Embryonic facial prominence (tissue), 1 donor: ENCODE results near the gene MRTFA.
A peak's percentile ranks its signal among the peaks of the same experiment; 100 is the strongest.

Experiments used
- DNase-seq: peaks from one replicate; pipeline ENCODE4 v3.0.0-alpha.2; 2016; ENCODE audit errors: extremely low spot score

Gene MRTFA

GRCh38 chr22:40491990-40492631 is 144.4 kb downstream of the MRTFA start:
- peak; percentile 10 for DNase-seq

- no peak for DNase-seq
Measured at GRCh38 chr22:40487663-40488249, 148.8 kb downstream of the MRTFA start.

GRCh38 chr22:40486962-40487602 is 149.4 kb downstream of the MRTFA start:
- no peak for DNase-seq

DNA sequence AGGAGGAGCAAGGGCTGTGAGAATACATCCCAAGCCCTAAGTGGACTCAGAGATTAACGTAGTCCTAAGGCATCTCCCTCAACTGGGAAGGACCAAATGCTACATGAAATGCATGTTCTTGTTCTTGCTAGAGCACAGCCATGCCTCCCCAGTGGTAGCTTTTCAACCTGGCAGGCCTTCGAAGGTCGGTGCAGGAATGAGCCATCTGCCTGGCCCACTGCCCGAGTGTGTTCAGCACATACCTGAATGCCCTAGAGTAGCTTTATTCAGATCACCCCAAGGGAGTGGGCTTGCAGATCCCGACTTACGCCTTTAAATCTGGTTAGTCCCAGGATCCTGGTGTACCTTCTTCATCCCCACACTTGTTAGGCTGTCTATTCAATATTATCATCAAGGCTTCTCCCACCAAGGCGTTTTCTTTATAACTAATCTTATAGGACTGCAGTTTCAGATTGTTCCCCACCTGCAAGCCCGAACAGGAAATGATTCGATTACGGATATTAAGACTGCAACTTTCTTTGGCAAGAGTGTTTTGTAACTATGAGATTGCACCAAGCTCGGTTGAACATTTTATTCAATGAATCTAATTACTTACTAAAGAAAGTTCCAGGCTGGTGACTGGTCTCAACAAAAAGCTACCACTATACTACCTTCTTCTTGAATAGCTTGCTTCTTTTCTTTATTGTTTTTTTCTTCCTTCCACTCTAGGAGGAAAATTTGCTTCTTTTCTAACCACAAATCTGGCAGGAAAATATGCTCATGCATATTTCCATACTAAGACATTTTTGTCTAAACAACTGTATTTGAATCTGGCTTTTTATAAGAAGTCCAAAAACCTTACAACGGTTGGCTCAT is 150.5 kb downstream of the MRTFA start:
- DNase-seq = no peak

- no peak for DNase-seq
Measured at GRCh38 chr22:40484906-40485669, 151.4 kb downstream of the MRTFA start.

GRCh38 chr22:40482886-40483285 is 153.6 kb downstream of the MRTFA start:
- DNase-seq = no peak

- DNase-seq = no peak
Measured at GRCh38 chr22:40482391-40482790, 154.1 kb downstream of the MRTFA start.

DNA sequence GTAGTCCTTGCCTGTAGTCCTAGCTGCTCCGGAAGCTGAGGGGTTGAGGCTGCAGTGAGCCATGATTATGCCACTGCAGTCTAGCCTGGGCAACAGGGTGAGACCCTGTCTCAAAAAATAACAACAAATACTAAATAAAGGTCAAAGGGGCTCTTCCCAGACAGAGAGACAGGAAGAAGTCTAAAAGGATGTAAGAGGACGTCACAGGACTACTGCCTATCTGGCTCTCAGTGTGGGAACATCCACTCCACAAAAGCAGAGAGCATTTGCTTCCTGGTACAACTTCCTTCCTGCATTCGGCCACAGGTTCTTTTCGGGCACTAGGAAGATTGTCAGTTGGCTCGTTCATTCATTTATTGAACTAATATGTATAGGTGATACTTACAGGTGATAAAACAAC is 155.5 kb downstream of the MRTFA start:
- DNase-seq = no peak

DNA sequence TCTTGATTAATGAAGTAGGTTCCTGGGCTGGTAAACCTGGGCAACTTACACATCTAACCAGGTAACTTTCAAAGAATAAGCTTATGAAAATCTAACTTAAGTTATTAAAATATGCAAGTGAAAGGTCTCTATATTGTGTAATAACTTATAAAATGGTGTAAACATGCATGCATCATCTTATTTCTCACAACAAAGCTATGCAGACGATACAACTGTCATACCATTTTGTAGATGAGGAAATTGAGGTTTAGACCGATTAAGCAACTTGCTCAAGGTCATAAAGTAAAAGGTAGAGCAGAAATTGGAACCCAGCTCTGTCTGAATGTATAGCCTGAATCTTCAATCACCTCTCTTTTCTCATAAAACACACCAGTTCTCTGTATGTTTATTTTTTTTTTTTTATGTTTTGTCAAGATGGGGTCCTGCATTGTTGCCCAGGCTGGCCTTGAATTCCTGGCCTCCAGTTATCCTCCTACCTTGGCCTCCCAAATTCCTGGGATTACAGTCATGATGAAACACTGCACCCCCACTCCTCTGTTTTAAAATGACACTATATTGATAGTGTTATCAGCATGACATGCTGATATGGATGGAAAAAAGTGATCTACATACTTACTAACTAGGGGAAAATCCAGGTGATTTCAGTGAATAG is 156.5 kb downstream of the MRTFA start:
- no peak for DNase-seq

GRCh38 chr22:40479126-40479800 is 157.3 kb downstream of the MRTFA start:
- DNase-seq = no peak

GRCh38 chr22:40478338-40479125 is 158.0 kb downstream of the MRTFA start:
- no peak for DNase-seq

DNA sequence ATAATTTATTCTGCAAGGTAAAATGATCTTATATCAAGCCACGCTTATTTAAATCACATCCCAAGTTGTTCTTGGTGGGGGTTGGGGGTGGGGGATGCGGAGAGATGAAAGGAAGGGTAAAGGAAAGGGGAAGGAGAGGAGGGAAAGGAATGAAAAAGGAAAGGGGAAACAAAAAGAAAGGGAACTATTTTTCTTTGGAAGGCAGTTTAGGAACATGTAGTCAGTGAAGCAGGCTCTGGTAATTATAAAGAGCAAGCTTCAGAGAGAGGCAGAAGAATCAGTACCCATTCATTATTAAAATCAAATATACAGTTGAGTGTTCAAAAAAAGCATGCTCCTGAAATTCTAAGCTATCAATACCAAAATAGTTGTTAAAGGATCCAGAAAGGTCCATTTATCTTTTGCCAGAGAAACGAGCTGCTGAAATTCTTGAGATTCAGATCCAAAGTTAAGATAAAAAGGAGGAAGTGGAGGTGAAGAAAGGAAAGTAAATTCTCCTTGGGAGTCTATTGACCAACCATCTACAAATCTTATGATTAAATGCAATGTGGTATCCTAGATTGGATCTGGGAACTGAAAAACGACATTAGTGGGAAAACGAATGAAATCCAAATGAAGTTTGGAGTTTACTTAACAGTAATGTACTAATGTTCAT is 158.7 kb downstream of the MRTFA start:
- no peak for DNase-seq

- DNase-seq = no peak
Measured at GRCh38 chr22:40476341-40476740, 160.2 kb downstream of the MRTFA start.

GRCh38 chr22:40473703-40474102 is 162.8 kb downstream of the MRTFA start:
- DNase-seq = no peak

GRCh38 chr22:40472579-40472978 is 163.9 kb downstream of the MRTFA start:
- no peak for DNase-seq

GRCh38 chr22:40472051-40472450 is 164.5 kb downstream of the MRTFA start:
- no peak for DNase-seq

DNA sequence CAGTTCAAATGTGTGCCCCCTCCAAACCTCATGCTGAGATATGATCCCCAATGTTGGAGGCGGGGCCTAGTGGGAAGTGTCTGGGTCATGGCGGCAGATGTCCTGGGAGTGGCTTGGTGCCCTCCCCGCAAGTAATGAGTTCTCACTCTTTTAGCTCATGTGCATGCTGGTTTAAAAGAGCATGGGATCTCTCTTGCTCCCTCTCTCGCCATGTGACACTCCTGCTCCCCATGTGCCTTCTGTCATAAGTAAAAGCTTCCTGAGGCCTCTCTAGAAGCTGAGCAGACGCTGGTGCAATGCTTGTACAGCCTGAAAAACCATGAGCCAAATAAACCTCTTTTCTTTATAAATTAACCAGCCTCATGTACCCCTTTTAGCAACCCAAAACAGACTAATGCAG is 167.3 kb downstream of the MRTFA start:
- no peak for DNase-seq

GRCh38 chr22:40468616-40469015 is 167.9 kb downstream of the MRTFA start:
- DNase-seq = no peak

GRCh38 chr22:40466976-40467375 is 169.5 kb downstream of the MRTFA start:
- no peak for DNase-seq
